NCI-H1694 treated with DMSO at 0.1 percent for 48 hours (cell line): ENCODE data around the gene SMPDL3B.
"Not testable (repeated sequence)": the region's sequence is repeated elsewhere in the genome, so short reads cannot be mapped to it uniquely, and the experiment has no call there.

ENCODE experiments used
- DNase-seq: peaks from one replicate; lab custom pipeline; 2025; lab: John Stamatoyannopoulos, UW

Gene SMPDL3B

GRCh38 chr1:27970401-27970800 is 35.6 kb downstream of the SMPDL3B start:
- no peak for DNase-seq

DNA sequence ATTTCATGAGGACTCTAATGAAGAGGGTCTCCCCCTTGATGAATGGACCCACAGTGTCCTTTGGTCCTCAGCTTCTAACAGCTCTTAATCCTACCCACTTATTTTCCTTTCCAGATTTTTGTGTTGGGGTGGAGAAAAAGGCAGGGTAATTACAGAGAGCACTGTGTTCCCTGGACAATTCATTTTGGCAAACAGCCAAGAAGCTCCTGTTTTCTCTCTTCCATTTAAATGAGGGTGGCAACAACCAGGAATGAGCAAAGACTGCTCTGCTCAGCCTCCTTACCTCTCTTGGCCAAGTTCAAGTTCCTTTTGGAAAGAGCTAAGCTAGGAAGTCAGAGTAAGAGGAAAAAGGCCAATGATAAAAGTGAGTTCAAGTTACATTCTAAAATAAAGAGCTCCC is 36.9 kb downstream of the SMPDL3B start:
- DNase-seq, result no peak

GRCh38 chr1:27972141-27972540 is 37.3 kb downstream of the SMPDL3B start:
- no peak for DNase-seq

DNA sequence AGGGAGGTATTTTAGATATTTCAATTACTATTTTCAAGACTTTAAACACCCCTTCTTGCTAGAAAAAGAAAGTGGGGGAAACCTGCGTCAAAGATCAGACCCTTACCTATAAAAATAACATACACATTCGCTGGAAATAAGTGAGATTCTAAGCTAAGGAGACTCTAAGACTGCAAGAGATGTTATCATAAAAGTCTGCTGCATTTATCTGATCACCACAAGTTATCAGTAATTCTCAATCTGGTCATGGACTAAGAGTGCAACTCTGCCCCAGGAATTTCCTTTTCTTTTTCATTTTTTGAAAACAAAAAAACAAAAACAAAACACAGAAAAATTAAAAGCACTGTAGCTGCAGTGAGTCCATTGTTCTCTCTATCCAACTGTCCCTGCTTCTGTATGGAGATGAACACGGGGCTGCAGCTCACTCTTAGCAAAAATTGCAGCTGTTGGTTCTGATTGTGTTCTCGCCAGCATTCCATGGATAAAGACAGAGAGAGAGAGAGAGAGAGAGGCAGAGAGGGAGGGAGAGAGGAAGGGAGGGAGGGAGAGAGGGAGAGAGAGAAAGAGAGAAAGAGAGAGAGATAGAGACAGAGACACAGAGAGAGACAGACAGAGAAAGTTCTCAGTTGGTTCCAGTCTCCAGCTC is 39.1 kb downstream of the SMPDL3B start:
- DNase-seq, result no peak

GRCh38 chr1:27974417-27974781 is 39.6 kb downstream of the SMPDL3B start:
- DNase-seq, result no peak

DNA sequence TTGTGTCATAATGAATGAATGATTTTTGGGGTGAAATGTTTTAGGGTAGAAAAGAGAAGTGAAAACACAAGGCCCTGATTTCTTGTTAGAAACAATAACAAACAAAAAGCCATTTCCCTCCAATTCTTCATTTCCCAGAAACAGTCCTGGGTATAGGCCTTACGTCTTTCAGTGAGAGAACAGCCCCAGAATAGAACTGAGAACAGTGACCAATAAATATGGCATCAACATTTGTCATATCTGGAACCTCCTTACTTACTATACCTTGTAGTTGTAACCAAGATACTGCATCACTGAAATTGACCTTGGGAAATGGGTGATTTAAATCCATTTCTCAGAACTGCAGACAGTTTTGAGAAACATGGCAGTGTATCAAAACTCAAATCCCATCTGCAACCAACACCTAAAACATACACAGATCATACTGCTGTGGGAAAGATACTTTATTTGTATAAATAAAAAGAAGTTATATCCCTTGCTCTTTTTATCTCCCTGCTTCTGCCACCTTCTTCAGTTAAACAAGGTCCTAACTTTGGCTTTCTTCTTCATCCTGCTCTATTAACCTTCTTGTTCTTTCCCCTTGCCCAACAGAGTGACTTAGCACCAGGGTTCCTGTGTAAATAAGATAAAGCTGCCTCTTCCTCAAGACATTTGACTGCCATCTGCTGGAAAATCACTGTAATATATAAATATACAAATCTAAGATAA is 44.5 kb downstream of the SMPDL3B start:
- DNase-seq, result peak; percentile 15

DNA sequence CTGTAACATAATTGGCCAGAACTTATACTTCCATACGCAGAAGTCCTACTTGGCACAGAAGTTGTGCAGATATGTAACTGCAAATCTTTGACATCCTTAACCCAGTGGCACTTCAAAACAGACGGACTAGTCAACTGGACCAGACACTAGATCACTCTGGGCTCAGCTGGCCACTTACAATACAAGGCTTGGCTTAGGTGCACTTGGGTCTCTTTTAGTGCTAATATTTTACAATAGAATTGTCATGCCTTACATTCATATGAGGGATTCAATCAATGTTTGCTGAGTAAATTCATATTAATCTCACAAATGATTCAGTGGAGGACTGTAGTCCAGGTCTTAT is 45.0 kb downstream of the SMPDL3B start:
- DNase-seq, result no peak

DNA sequence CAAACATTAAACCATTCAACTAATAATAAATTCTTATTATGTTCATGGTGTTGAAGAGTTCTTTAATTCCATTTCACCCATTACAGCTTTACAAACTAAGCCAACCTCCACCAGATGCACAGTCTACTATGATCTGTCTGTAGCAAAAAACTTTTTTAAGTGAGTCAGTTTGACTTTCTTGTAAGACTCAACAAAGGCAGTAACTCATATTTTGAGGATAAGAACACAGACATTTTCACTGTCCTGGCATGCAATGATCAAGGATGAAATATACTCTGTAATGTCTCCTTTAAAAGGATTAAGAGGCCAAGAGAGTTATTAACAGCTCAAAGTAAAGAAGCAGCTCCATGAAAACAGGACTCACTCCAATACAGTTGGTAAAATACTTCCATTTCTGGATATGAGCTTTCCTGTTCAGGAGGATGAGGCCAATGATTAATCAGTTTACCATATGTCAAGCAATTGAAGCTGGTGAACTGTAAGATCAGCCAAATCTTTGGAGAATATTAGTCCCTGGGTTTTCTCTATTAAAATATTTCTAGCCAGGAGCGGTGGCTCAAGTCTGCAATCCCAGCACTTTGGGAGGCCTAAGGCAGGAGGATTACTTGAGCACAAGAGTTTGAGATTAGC is 45.5 kb downstream of the SMPDL3B start:
- no peak for DNase-seq

GRCh38 chr1:27981145-27981544 is 46.3 kb downstream of the SMPDL3B start:
- DNase-seq, result no peak

GRCh38 chr1:27990920-27991537 is 56.2 kb downstream of the SMPDL3B start:
- DNase-seq, result no peak

DNA sequence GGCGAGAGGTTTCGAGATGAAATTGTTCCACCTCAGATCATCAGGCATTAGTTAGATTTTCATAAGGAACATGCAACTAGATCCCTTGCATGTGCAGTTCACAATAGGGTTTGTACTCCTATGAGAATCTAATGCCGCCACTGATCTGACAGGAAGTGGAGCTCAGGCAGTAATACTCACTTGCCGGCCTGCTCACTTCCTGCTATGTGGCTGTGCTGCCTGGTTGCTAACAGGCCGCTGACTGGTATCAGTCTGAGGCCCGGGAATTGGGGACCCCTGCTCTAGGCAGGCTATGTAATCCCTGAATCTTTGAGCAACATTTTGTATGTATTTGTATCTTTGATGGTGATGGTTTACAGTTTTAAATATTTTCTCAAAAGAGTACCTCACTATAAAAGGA is 57.5 kb downstream of the SMPDL3B start:
- no peak for DNase-seq

DNA sequence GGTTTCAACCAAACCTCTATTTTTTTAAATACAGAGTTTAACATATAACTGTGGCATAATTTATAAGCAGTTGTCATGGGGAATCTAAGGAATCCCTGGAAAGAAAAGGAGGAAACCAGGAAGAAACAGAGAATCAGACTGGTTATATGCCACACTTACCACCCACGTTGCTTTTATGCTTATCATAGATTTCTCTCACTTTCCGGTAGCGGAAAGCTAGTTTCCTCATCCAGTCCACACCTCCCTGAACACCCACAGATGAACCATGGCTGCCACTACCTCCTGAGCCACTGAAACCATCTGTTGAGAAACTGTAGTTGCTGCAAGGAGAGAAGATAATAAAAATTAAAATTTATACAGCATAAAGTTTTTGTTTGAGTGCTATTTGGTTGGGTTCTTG is 58.4 kb downstream of the SMPDL3B start:
- no peak for DNase-seq

DNA sequence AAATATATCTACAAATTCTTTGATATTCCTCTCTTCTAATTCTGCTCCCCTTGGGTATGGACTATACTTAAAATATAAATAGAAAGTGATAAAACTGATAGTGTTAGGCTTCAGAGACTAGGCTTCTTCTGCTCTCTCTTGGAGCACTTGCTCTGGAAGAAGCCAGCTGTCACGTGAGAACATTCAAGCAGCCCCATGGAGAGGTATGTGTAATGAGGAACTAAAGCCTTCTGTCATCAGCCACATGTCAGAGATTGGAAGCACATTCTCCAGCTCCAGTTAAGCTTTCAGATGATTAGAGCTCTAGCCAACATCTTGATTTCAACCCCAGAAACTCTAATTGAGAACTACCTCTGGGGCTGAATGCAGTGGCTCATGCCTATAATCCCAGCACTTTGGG is 59.3 kb downstream of the SMPDL3B start:
- DNase-seq, result no peak

GRCh38 chr1:27994526-27994925 is 59.7 kb downstream of the SMPDL3B start:
- not testable (repeated sequence) for DNase-seq

GRCh38 chr1:27999055-27999454 is 64.3 kb downstream of the SMPDL3B start:
- DNase-seq, result no peak

GRCh38 chr1:28002600-28002999 is 67.8 kb downstream of the SMPDL3B start:
- no peak for DNase-seq

GRCh38 chr1:28003117-28003516 is 68.3 kb downstream of the SMPDL3B start:
- DNase-seq, result not testable (repeated sequence)
